HG03039 (cell line): ENCODE measurements around the gene TTF2.

Experiments used
- ATAC-seq: cut with Tn5 transposase; IDR thresholded peaks from one replicate; pipeline ENCODE4 v1.9.1; 2021; ENCODE audit warnings: mild to moderate bottlenecking, moderate library complexity; ENCODE audit not compliant: unreplicated experiment

The TTF2 gene

DNA sequence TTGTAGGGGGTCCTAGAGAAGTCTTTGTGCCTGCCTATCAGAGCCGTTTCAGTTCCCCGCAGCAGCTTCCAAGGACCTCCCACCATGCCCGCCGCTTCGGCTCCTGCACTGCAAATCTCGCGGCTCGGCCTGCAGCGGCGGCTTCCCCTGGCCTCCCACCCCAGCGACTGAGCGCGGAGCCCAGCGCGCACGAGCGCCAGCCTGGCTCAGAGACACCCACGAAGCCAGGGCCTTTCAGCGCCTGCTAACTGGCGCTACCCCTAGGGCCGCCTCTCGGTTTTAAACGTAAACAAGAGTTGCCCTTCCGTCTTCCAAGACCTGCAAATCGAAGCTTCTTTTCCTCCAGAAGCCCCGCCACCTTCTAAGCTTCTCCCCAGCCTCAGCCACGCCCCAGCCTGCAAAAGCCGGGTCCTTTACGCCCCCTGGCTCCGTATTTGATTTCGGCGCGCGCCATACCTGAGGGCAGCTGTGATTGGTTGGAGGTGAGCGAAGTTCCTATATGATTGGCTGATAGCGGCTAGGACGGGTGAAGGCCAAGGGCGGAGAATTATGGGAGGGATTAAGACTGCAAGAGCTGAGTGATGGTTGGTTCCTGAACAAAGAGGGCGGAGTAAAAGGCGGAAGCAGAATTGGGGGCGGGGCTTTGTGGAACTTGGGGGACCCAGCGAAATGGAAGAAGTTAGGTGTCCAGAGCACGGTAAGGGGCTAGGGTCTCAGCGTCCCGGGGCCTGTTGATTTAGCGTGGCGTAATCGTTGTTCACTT, at the start of gene TTF2:
Gene TTF2 (plus strand): TSS at position 649 of the 763 bp plus-strand sequence. CDS start 21 bp downstream, at position 670.
- ATAC-seq = peak; percentile 93

DNA sequence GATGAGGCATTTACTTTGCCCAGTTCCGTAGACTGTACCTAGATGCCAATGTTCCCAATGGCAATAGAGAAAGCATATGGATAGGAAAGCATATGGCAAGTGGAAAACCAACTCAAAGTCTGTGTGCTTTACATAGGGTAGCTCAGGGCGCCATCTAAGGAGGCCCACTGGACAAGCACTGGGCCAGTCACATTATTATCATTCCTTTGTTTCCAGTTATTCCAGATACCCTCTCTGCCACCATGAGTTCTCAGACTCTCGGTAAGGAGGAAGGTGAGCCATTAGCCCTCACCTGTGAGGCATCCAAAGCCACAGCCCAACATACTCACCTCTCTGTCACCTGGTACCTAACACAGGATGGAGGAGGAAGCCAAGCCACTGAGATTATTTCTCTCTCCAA, 48.8 kb upstream of the TTF2 start:
- no peak for ATAC-seq

DNA sequence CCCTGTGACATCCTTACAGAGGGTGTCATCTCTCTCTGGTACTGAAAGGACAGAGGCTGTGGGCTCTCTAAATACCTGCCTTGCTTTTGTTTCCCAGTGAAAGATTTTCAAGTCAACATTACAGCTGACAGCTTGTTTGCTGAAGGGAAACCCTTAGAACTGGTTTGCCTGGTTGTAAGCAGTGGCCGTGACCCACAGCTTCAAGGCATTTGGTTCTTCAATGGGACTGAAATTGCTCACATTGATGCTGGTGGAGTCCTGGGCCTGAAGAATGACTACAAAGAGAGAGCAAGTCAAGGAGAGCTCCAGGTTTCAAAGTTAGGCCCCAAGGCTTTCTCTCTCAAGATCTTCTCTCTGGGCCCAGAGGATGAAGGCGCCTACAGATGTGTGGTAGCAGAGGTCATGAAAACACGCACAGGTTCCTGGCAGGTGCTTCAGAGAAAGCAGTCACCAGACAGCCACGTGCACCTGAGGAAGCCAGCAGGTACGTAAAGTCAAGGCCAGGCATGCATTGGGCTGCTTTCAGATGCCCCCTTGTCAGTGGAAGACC, 46.7 kb upstream of the TTF2 start:
- no peak for ATAC-seq

DNA sequence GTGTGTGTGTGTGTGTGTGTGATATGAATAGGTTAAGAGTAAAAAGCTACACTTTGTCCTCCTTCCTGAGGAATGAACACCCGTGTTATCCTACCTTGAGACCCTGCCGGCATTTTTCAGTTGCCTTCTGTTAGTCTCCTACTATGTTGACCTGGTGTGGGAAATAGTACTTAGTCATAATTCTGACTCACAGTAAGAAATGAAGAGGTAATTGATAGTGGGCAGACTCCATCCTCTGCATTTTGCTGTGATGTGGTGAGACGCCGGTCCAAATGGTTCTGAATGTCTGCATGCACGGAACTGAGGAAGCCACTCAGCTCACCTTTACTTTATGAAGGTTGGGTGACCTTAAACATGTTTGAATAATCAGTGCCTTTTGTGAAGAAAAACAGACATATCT, 45.9 kb upstream of the TTF2 start:
- ATAC-seq = no peak

DNA sequence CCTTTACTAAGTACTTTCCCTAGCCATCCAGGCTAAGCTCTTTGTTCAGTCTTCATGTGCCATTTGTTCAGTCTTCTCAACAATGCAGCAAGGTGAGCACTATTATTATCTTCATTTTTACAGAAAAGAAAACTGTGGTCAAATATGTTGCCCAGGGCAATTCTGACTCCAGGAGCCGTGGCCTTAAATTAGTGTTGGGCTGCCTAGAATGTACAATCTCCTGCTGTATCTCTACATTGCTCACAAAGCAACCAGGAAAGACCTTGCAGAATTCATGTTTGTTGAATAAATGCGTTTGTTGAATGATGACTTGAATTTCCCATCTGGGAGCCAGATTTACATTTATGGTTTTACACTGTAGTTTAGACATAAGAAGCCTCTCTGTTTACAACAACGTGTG, 44.4 kb upstream of the TTF2 start:
- ATAC-seq = no peak

DNA sequence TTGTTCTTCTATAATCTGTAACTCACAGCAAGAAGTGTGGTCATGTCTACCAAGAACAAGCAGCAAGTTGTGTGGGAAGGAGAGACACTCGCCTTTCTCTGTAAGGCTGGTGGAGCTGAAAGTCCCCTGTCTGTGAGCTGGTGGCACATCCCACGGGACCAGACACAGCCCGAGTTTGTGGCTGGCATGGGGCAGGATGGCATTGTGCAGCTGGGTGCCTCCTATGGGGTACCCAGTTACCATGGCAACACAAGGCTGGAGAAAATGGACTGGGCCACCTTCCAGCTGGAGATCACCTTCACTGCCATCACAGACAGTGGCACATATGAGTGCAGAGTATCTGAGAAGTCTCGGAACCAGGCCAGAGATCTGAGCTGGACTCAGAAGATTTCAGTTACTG, 43.1 kb upstream of the TTF2 start:
- ATAC-seq = no peak

DNA sequence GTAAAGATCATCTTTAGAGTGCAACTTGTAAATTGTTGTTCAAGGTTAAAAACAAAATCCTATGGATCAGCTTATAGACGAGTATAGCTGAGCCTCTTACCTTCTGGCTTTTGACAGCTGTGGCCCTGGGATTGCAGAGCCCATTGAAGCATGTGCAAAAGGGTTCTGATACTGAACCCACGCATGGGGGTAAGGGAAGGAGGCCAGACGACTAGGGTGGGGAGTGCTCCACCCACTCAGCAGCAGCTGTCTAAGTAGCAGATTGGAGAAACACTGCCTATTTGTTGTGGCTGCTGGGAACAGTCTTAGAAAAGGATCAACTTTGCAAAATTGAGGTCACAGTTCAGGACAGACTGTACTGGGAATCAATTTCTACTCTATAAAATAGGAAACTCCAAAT, 42.5 kb upstream of the TTF2 start:
- no peak for ATAC-seq

DNA sequence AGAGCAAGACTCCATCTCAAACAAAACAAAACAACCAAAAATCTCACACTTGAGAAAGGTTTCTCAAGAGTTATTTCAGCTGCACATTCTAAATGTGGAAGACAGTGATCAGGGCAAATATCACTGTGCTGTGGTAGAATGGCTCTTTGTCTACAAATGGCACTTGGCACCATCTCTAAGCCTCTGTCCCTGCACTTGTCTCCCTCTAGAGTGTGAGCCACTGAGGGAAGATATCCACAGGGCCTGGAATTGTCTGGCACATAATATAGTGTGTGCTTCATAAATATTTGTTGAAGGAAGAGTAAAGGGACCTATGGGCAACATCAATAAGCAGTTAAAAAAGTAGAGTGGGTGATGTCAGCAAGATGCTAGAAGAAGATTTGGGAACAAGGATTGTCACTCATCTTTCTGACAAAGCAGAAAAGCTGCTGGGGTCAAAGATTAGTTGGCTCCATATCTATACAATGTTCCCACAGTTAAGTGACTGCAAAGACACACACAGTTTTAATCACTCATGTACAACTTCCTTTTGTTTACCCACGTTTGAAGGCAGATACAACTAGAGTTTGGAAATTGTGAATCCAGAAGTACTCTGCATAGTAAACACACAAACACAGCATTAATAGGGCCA, 39.5 kb upstream of the TTF2 start:
- ATAC-seq = no peak

DNA sequence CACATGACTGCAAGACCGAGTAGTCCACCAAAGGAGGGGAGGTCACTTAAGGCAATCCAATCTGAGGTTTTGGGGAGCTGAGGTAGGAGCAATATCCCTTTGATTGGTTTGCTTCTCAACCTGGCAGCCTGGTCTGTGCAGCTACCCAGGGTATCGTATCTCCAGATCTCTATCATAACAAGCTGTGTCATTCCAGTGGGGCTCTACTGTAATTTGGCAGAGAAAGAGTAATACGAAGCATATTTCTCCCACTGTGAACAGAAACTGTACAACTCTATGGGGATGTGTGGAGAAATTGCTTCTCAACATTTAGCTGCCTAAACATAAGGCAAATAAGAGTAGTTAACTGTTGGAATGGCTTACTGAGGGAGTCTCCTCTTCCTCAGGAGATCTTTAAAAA, 38.0 kb upstream of the TTF2 start:
- ATAC-seq = no peak

DNA sequence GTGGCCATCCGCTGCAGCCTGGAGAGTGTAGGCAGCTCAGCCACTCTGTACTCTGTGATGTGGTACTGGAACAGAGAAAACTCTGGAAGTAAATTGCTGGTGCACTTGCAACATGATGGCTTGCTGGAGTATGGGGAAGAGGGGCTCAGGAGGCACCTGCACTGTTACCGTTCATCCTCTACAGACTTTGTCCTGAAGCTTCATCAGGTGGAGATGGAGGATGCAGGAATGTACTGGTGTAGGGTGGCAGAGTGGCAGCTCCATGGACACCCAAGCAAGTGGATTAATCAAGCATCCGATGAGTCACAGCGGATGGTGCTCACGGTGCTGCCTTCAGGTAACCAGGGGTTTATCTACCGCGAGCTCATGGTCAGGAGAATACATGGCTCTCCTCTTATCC, 34.6 kb upstream of the TTF2 start:
- no peak for ATAC-seq

DNA sequence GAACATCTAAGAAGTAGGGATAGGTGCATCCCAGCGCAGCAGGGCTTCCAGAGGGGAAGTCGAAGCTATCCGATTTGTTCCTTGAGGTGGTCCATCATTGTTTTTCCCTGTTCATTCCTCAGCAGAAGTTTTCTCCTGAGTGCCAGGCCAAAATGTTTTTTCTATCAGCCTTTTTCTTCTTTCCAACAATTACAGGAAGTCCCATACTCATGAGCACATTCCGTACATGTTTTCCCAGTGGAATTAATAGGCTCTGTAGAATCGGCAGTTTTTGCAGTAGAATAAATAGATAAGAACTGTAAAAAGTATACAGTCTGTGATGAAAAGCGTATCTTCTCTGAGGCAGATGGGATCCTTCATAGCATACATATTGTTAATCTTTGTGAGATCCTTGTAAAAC, 33.8 kb upstream of the TTF2 start:
- ATAC-seq = no peak

DNA sequence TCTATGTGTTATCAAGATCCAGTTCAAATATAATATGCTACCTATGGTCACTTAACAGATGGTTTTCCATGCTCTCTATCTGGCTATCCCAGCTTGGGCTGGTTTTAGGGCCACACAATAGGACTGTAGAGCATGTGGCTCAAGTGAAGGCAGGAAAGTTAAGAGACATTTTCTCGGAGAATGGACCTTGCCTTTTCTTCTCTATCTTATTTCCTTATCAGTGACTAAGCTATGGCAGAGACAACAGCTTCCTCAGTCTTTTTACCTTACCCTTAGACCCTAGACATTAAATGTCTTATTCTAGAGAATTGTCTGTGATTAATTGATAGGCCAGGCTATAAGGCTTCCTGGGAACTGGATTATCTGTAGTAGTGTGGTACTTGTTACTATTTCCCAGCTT, 30.4 kb upstream of the TTF2 start:
- no peak for ATAC-seq

DNA sequence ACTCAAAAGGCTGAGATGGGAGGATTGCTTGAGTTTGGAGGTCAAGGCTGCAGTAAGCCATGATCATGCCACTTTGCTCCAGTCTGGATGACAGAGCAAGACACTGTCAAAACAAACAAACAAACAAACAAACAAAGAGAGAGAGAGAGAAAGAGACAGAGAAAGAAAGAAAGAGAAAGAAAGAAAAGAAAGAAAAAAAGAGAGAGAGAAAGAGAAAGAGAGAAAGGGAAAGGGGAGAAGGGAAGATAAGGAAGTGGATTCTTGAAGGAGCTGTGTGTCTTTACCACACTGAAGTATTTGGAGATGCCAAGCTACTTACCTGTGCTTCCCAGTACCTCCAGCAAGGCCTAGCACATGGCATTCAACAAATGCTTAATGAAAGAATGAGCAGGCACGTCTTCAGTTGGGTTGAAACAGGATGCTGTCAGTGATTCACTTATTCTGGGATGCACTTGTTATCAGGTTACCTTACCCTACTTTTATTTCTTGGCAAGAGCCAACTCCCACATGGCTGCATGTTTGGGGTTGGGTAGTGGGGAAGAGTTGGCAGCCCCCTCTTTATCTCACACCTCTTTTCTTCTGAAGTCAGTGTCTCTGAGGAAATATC, 29.8 kb upstream of the TTF2 start:
- ATAC-seq = no peak

DNA sequence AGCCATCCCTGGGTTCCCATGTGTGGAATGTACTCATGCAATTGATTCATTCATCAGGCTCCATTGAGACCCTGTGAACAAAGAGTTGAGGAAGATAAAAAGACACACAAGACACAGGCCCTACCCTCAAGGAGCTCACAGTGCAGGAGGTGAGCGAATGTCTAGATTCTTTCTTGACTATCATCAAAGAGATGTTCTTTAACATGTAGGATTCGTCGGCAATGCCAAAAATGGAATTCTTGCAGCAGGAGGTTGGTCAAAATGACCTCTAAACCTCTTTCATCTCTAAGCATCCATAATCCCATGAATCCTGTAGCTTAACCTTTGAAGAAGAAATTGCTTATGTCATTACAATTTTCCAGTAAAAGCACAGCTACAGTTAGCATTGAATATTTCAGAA, 27.9 kb upstream of the TTF2 start:
- ATAC-seq = no peak

DNA sequence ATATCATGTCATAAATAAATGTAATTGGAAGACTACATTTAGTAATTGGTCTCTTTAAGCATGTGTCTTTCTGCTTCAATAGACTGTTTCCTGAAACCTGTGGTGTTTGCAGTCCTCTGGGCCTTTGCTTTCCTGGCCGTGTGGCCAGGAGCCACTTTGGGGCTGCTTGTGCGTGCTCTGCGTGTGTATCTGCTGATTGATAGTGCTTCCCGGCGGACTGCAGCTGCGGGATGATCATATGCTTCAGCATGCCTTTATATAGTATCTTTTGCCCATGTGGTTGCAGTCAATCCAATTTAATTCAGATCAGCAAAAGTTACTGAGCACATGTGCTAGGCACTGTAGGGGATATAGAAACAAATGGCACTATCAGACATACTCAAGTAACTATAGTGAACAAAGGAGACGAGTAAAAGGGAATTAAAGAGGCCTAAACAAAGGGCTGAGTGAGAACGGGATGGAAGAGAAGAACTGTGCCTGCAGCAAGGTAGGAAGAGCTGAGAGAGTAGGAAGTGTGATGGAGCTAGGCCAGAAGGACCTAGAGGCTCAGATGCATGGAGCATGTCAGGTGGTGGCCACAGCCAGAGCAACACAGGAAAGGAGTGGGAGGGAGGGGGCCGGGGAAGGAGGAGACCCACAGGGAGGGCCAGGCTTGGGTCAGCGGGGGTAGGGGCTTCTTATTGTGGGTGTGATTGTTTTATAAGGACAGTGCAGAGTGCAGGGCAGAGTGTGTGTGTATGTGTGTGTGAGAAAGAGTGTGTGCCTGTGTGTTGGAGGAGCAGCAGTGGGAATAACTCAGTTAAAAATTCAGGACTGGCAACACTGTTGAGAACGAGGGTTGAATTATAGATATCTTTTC, 27.2 kb upstream of the TTF2 start:
- ATAC-seq = no peak

DNA sequence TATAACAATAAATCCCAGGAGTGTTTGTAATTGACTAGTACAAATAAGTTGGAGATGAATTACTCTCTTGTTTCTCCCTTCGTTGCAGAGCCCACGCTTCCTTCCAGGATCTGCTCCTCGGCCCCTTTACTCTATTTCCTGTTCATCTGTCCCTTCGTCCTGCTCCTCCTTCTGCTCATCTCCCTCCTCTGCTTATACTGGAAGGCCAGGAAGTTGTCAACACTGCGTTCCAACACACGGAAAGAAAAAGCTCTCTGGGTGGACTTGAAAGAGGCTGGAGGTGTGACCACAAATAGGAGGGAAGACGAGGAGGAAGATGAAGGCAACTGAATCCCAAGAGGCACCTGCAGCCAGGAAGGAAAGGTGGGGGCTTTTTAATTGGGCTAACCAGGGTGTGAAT, 26.4 kb upstream of the TTF2 start:
- no peak for ATAC-seq

DNA sequence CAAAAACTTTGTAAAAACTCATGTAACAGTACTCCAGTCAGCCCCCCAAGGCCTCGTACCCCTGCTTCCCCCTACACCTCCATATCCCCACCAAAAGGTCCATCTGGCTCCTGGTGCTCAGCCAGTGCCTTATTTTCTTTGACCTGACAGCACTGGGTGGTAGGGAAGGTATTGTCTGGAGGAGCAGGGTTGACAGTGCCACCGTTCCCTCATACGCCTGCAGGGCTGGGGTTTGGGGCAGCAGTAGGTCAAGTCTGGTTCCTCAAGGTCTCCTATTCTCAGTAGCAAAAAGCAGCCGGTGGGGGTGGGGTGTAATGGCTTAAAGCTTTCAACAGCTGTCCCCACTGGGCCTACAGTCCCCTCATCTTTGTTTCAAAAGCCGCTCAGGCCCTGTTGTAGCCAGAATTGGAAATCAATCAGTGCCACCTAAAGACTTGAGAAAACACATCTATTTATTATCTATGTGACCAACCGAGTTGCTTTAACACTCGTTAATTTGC, 25.3 kb upstream of the TTF2 start:
- no peak for ATAC-seq

DNA sequence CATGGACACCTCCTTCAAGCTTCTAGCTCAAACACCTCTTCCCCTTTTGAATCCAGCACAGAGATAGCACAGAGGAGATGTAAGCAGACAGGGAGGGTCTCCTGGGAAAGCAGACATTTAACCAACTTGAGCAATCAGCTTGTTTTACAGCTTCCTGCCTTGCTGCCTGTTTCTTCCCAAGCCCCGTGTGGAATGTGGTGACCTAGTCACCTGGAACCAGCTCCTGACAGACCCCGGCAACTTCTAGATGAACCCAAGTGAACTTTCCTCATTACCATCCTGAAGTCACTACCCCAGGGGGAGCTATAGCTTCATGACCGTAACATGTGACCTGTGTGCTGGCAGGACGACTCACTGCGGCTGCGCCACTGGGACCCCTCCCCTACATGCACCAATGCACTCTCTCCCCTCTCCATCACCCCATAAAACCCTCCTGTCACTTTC, 24.1 kb upstream of the TTF2 start:
- no peak for ATAC-seq

DNA sequence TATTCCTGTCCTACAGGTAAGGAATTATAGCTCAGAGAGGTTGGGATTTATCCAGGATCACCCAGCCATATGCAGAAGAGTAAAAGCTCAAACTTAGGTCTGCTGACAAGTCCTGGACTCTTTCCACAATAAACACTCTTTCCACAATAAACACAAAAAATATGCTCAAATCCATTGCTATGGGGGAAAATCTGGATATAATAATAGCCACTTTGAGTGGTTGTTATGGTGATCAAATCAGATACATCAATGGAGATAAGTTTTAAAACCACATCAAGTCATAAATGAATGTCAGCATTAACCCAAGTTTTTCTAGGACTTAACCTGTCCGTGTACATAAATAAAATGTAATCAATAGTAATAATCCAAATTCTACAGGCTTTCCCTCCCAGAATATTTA, 22.3 kb upstream of the TTF2 start:
- ATAC-seq = no peak

DNA sequence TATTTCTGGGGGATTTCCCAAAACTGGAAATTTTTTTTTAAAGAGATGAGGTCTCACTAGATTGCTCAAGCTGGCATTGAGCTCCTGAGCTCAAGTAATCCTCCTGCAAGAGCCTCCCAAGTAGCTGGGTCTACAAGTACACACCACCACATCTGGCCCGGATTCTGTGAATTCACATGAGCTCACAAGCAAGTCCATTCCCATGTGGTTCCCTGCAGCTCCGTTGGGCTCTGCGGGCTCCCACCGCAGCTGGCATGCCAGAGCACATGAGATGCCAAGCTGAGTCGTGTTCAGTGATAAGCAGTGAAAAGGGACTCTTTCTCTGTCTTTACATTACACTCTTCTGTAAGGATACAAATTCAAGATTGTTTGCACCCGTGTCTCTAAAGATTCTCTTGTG, 21.9 kb upstream of the TTF2 start:
- no peak for ATAC-seq

DNA sequence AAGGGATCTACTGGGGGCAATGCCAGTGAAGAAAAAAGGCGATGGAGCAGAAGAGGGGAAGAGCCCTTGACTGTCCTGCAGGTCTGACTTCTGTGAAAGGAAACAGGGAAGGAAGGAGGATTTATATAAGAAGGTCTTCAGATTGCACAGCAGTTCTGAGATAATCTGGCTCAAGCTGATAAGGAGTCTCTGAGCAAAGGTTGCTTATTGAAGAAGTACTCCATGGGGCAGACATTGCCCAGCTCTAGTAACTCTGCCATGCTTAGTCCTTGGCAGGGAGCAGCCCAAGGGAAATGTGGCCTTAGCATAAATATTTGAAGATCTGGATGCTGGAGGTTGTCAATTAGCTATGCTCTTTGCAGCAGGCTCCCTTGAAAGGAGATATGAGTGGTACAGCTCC, 15.9 kb upstream of the TTF2 start:
- no peak for ATAC-seq
